GM12878 (cell line): ENCODE results near the gene DPH7.

Experiments
- CHD2 ChIP-seq: IDR thresholded peaks from 2 replicates; pipeline ENCODE4 v1.6.1; 2011; ENCODE audit warnings: low read depth, low read length, improper control_type of control experiment, borderline replicate concordance
- EP300 ChIP-seq, 2 experiments: fragments of 150-350 bp in 1 of 2; IDR thresholded peaks; 2 replicates each; pipeline ENCODE4 v1.6.1; 2011 to 2012; ENCODE audit warnings: low read depth in 2 of 2, low read length in 2 of 2, borderline replicate concordance in 1 of 2, improper control_type of control experiment in 1 of 2, inconsistent platforms in 1 of 2; ENCODE audit not compliant: control insufficient read depth in 1 of 2
- HDAC2 ChIP-seq: fragments of 200-600 bp; sonication (generic); IDR thresholded peaks from 2 replicates; pipeline ENCODE4 v1.6.1; 2017
- SIN3A ChIP-seq: IDR thresholded peaks from 2 replicates; pipeline ENCODE4 v1.6.1; 2012; ENCODE audit warnings: low read depth, low read length, improper control_type of control experiment
- SMC3 ChIP-seq: IDR thresholded peaks from 2 replicates; pipeline ENCODE4 v1.6.1; 2011; ENCODE audit warnings: low read length, improper control_type of control experiment, borderline replicate concordance
- SP1 ChIP-seq: IDR thresholded peaks from one replicate; pipeline ENCODE4 v1.6.1; 2011; ENCODE audit warnings: low read depth, low read length
- SREBF1 ChIP-seq: IDR thresholded peaks from 2 replicates; pipeline ENCODE4 v1.6.1; 2012; ENCODE audit warnings: mild to moderate bottlenecking, low read length
- SRF ChIP-seq, 2 experiments: IDR thresholded peaks; 2 replicates each; pipeline ENCODE4 v1.6.1; 2011; ENCODE audit warnings: low read depth in 2 of 2, low read length in 2 of 2, mild to moderate bottlenecking in 1 of 2, moderate library complexity in 1 of 2
- TAF1 ChIP-seq: IDR thresholded peaks from 2 replicates; pipeline ENCODE4 v1.6.1; 2011; ENCODE audit warnings: mild to moderate bottlenecking, low read depth, low read length, borderline replicate concordance
- TF ChIP-seq, protein P1 (sequence below): IDR thresholded peaks from 2 replicates; pipeline ENCODE4 v1.6.1; 2012; ENCODE audit warnings: low read depth, low read length, improper control_type of control experiment
- TF ChIP-seq, protein P2 (sequence below), 3 experiments: IDR thresholded peaks in 2 of 3; conservative IDR thresholded peaks in 1 of 3; 2 replicates each; pipeline ENCODE4 v1.5.1; 2011; ENCODE audit warnings: low read depth in 3 of 3, low read length in 3 of 3, mild to moderate bottlenecking in 3 of 3, control low read depth in 2 of 3, moderate library complexity in 2 of 3, inconsistent platforms in 1 of 3, mixed read lengths in 1 of 3; ENCODE audit not compliant: control insufficient read depth in 2 of 3, insufficient read depth in 1 of 3; ENCODE audit errors: extremely low read depth in 1 of 3
- TF ChIP-seq, protein P3 (sequence below): IDR thresholded peaks from 2 replicates; pipeline ENCODE4 v1.6.1; 2011; ENCODE audit warnings: low read depth, mild to moderate bottlenecking, low read length, moderate library complexity, borderline replicate concordance; ENCODE audit errors: extremely low read depth

DNA sequence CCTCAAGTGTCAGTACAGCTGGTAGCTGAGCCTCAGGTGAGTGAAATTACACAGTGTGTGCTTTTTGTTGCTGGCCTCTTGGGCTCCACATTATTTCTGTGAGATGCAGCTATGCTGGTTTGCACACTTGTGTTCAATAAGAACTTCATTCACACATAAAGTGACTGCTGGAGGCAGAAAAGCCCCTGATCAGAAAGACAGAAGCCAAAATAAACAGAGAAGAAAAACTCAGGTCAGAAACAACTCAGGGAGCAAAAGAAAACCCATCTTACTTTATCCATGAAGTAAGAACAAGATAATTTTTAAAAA lies 43.7 kb downstream of the DPH7 start:
- TF ChIP-seq SREBF1, result no peak
- TF ChIP-seq HDAC2, result no peak
- TF ChIP-seq TAF1, result no peak
- TF ChIP-seq SMC3, result no peak
- TF ChIP-seq, protein P1, sequence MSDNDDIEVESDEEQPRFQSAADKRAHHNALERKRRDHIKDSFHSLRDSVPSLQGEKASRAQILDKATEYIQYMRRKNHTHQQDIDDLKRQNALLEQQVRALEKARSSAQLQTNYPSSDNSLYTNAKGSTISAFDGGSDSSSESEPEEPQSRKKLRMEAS, result no peak
- no peak for TF ChIP-seq SRF (IDR thresholded peaks at IDR 0.05; ENCODE audit: low read depth in 2 of 2, low read length in 2 of 2)
- no peak for TF ChIP-seq CHD2
- no peak for TF ChIP-seq SP1
- TF ChIP-seq SIN3A, result no peak
- TF ChIP-seq, protein P2, sequence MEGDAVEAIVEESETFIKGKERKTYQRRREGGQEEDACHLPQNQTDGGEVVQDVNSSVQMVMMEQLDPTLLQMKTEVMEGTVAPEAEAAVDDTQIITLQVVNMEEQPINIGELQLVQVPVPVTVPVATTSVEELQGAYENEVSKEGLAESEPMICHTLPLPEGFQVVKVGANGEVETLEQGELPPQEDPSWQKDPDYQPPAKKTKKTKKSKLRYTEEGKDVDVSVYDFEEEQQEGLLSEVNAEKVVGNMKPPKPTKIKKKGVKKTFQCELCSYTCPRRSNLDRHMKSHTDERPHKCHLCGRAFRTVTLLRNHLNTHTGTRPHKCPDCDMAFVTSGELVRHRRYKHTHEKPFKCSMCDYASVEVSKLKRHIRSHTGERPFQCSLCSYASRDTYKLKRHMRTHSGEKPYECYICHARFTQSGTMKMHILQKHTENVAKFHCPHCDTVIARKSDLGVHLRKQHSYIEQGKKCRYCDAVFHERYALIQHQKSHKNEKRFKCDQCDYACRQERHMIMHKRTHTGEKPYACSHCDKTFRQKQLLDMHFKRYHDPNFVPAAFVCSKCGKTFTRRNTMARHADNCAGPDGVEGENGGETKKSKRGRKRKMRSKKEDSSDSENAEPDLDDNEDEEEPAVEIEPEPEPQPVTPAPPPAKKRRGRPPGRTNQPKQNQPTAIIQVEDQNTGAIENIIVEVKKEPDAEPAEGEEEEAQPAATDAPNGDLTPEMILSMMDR (IDR thresholded peaks at IDR 0.05 in 2 of 3, conservative IDR thresholded peaks at IDR 0.05 in 1 of 3; ENCODE audit: control insufficient read depth in 2 of 3, extremely low read depth in 1 of 3, insufficient read depth in 1 of 3, low read depth in 3 of 3, low read length in 3 of 3), result no peak
- TF ChIP-seq EP300 (IDR thresholded peaks at IDR 0.05; ENCODE audit: borderline replicate concordance in 1 of 2, control insufficient read depth in 1 of 2, low read depth in 2 of 2, low read length in 2 of 2), result no peak
- TF ChIP-seq, protein P3, sequence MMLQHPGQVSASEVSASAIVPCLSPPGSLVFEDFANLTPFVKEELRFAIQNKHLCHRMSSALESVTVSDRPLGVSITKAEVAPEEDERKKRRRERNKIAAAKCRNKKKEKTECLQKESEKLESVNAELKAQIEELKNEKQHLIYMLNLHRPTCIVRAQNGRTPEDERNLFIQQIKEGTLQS, result no peak
